ENCODE measurements around the gene ATP8A2.

DNA sequence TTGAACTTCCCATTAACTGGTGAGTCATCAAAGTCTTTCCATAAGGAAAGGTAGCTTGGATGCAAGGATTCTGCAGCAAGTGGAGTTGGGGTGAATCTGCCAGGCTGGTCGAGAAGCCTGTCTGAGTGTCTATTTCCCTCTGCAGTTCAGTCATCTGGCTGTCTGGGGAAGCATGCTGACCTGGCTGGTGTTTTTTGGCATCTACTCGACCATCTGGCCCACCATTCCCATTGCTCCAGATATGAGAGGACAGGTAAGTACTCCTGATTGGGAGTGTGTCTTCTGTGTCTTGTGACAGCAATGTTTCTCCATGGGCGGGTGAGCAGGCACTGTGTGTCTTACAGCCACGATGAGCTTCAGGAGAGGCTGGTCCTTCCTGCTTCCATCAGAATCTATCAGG is 490.4 kb downstream of the ATP8A2 start:
- TF ChIP-seq POLR2A (IDR thresholded peaks at IDR 0.05; ENCODE audit: low read depth), result no peak
- no peak for TF ChIP-seq CTCF (IDR thresholded peaks at IDR 0.05)
- TF ChIP-seq POLR2AphosphoS5 (IDR thresholded peaks at IDR 0.05), result no peak
